Neural progenitor cell (in vitro differentiated cells): ENCODE results near the gene POU6F2.

Experiments
- CTCF ChIP-seq: fragments of 200-600 bp; sonication (generic); IDR thresholded peaks from 2 replicates; pipeline ENCODE4 v1.5.1; 2017; ENCODE audit warnings: antibody characterized with exemption, mild to moderate bottlenecking
- EZH2 ChIP-seq: fragments of 200-600 bp; sonication (generic); IDR thresholded peaks from 2 replicates; pipeline ENCODE4 v1.6.1; 2017; ENCODE audit warnings: antibody characterized with exemption, mild to moderate bottlenecking, moderate library complexity

GRCh38 chr7:39402034-39402433, 424.3 kb downstream of the POU6F2 start:
- TF ChIP-seq CTCF (no peak), EZH2 (no peak)
